ENCODE results near the gene CFAP52. TPM values are rescaled to one million over a fixed set of nuclear protein-coding genes. Genes with fewer than 3 reads are reported as not detected.

Gene CFAP52, protein sequence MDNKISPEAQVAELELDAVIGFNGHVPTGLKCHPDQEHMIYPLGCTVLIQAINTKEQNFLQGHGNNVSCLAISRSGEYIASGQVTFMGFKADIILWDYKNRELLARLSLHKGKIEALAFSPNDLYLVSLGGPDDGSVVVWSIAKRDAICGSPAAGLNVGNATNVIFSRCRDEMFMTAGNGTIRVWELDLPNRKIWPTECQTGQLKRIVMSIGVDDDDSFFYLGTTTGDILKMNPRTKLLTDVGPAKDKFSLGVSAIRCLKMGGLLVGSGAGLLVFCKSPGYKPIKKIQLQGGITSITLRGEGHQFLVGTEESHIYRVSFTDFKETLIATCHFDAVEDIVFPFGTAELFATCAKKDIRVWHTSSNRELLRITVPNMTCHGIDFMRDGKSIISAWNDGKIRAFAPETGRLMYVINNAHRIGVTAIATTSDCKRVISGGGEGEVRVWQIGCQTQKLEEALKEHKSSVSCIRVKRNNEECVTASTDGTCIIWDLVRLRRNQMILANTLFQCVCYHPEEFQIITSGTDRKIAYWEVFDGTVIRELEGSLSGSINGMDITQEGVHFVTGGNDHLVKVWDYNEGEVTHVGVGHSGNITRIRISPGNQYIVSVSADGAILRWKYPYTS
- 0.18 and 2.7 TPM in 2 replicates for total RNA-seq (ENCODE audit: low replicate concordance)

DNA sequence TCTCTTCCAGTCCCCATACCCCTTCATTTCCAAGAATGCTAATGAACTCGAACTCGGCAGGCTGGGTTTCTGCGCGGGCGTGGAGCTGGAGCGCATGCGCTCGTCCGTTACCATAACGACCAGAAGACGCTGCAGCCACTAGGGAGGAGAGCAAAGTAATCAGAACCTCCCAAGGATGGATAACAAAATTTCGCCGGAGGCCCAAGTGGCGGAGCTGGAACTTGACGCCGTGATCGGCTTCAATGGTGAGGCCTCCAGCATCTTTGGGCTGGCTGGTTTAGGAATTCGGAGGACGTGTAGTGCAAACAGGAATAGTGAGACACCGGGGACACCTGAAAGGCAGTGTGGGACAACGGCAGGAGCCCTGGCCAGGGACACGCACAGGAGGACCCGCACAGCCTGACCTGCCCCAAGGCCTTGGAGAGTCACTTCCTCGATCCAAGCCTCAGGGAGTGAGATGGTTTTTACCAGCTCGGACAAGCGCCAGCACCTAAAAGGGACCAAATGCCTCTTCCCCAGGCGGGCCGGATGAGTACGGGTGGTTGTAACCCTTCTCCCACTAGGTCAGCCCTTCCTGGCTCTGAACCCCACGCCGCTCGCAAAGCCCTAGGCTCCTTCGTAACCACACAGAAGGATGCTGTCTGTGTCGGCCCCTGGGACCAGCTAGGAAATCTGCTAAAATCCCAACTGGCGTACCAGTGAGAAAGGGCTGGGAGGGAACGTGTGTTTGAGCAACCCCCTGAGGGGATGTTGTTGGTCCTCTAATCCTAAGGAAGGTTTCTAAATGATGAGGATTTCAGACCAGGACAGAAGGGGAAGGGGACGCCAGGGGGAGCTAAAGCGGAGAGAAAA lies at the start of gene CFAP52:
TSS of gene CFAP52 (plus strand) at position 122 of the 852 bp plus-strand sequence. CDS start at position 176, 54 bp downstream.
- peak; percentile 75 for DNase-seq (ENCODE audit: low read depth)

DNA sequence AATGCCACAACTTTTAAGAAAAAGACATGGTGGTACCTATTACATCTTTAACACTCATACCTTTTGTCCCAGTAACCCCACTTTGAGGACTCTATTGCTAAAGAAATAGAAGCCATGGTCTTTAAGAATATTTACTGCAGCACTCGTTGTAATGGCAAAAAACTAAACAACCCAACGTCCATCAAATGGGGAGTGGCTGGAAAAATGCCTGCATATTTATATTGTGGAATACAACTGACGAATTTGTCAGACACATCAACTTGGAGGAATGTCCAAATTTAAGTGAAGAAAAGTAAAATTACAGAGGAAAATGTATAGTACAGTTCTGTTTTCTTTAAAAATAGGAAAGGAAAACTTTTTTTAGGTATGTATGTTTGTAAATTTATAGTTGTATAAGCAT lies 48.7 kb upstream of the CFAP52 start:
- TF ChIP-seq, protein P1, sequence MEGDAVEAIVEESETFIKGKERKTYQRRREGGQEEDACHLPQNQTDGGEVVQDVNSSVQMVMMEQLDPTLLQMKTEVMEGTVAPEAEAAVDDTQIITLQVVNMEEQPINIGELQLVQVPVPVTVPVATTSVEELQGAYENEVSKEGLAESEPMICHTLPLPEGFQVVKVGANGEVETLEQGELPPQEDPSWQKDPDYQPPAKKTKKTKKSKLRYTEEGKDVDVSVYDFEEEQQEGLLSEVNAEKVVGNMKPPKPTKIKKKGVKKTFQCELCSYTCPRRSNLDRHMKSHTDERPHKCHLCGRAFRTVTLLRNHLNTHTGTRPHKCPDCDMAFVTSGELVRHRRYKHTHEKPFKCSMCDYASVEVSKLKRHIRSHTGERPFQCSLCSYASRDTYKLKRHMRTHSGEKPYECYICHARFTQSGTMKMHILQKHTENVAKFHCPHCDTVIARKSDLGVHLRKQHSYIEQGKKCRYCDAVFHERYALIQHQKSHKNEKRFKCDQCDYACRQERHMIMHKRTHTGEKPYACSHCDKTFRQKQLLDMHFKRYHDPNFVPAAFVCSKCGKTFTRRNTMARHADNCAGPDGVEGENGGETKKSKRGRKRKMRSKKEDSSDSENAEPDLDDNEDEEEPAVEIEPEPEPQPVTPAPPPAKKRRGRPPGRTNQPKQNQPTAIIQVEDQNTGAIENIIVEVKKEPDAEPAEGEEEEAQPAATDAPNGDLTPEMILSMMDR (IDR thresholded peaks at IDR 0.05; ENCODE audit: insufficient read depth, low read length): no peak
- DNase-seq (ENCODE audit: low read depth): no peak
- H3K4me3 ChIP-seq (ENCODE audit: low read depth, low read length): no peak overlapping the region

More for the DNA sequence above, at the start of gene CFAP52:
- TF ChIP-seq, protein P1 (IDR thresholded peaks at IDR 0.05; ENCODE audit: insufficient read depth, low read length): peak; percentile 85
- peak within 1 kb of the TSS; percentile 96 for H3K4me3 ChIP-seq (ENCODE audit: low read depth, low read length)

DNA sequence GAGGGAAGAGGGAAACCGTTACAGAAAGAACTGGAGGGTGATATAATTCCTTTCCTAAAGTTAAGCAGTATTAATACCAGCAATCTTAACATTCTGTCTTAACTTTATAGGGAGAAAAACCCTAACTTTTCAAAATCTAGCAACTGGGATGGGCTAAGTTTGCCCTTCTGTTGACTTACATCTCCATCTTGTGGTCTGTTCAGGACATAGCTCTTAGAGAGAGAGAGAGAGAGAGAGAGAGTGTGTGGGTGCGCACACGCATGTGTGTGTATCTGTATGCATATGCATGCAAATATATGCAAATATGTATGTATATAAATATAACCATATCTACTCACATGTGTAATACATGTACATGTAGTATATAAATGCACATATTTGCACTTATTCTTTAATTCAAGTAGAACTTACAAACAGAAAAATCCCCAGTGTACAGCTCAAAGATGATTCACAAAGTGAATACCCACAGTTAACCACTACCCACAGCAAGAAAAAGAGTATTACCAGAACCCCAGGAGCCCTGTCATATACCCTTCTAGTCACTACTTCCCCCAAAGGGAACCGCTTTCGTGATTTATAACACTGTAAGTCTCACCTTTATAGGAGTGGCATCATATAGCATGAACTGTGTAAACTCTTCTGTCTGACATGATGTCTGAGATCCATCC lies 47.3 kb upstream of the CFAP52 start:
- peak; percentile 53 for DNase-seq (ENCODE audit: low read depth)
- H3K4me3 ChIP-seq (ENCODE audit: low read depth, low read length): no peak overlapping the region
- TF ChIP-seq, protein P1 (IDR thresholded peaks at IDR 0.05; ENCODE audit: insufficient read depth, low read length): peak; percentile 64

DNA sequence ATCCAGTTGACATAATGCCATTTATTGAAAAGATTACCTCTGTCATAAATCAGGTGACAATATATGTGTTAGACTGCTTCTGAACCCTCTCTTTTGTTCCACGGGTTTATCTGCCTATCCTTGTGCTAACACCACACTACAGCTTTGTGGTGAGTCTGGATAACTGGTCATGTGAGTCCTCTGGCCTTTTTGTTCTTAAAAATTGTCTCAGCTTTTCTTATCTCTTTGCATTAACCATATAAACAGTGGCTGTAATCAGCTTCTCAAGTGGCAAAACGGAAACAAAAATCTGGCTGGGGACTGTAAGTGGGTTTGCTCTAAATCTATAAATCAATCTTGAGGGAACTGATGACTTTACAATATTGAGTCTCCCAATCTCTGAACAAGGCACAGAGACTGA lies 45.4 kb upstream of the CFAP52 start:
- no peak for DNase-seq (ENCODE audit: low read depth)
- no peak overlapping the region for H3K4me3 ChIP-seq (ENCODE audit: low read depth, low read length)
- TF ChIP-seq, protein P1 (IDR thresholded peaks at IDR 0.05; ENCODE audit: insufficient read depth, low read length): no peak

DNA sequence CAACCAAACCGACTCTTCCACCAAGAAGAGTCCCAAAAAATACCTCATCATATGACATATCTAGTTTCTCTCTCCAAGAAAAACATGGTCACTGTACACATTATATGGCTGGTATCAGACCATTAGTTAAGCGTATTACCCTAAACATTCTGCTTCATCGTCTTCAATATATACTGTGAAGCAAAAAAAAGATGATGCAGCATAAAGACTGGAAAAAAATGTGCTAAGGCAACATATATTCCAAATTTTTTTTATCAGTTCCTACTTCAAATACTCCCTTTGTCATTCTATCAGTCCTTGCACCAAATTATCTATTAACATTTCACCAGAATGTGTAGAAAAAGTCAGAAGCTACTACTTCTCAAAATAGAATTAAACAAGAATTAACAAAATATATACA lies 43.7 kb upstream of the CFAP52 start:
- TF ChIP-seq, protein P1 (IDR thresholded peaks at IDR 0.05; ENCODE audit: insufficient read depth, low read length): no peak

DNA sequence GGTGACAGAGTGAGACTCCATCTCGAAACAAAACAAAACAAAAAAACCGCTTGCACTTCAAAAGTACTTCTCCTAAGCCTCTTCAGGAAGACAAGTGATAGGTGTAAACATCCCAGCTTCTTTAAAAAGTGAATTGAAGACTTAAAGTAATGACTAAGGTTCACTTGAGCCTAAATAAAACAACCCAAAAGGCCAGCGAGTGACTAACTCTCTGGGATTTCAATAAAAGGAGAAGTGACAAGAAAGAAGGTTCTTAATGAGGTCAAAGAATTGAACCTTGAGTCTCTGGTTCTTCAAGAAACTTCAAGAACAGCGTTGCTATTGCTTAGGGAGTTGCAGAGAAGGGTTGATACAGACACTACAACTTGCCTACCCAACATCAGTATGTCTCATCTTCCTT lies 43.0 kb upstream of the CFAP52 start:
- no peak overlapping the region for H3K4me3 ChIP-seq (ENCODE audit: low read depth, low read length)
- TF ChIP-seq, protein P1 (IDR thresholded peaks at IDR 0.05; ENCODE audit: insufficient read depth, low read length): no peak
- no peak for DNase-seq (ENCODE audit: low read depth)

More for the DNA sequence above, 43.7 kb upstream of the CFAP52 start:
- no peak for DNase-seq (ENCODE audit: low read depth)
- H3K4me3 ChIP-seq (ENCODE audit: low read depth, low read length): no peak overlapping the region

Measured in fibroblast of the aortic adventitia (primary cell).